Stimulated activated CD4-positive, alpha-beta T cell treated with anti-CD3 and anti-CD28 coated beads, Interleukin-2, amount 100 ng/mL, for 4 hours (primary cell): ENCODE data around the gene IFNA21.
"Not testable (repeated sequence)": the region's sequence is repeated elsewhere in the genome, so short reads cannot be mapped to it uniquely, and the experiment has no call there.

Source experiments
- DNase-seq: peaks from one replicate; pipeline ENCODE4 v3.0.0-alpha.2; 2020; ENCODE audit warnings: low read depth

Gene IFNA21

DNA sequence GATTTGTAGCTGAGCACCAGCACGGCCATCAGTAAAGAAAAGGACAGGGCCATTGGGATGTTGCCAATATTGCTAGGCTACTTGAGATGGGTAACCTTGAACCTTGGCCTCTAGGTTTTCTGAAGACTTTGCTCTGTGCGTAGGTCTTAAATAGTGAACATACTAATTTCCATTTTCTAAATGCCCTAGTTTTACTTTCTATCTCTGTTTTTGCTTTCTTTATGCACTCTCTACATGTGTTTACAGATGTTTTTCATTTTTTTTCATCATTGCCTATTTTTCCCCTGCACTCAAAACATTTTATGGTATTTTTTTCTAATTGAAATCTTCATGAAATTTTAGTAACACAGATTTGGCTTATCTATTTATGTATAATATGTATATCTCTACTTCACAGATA is at the start of gene IFNA21:
IFNA21 (minus strand) TSS at position 101 of the 400 bp plus-strand sequence; CDS start at position 53, 48 bp downstream.
- not testable (repeated sequence) for DNase-seq

DNA sequence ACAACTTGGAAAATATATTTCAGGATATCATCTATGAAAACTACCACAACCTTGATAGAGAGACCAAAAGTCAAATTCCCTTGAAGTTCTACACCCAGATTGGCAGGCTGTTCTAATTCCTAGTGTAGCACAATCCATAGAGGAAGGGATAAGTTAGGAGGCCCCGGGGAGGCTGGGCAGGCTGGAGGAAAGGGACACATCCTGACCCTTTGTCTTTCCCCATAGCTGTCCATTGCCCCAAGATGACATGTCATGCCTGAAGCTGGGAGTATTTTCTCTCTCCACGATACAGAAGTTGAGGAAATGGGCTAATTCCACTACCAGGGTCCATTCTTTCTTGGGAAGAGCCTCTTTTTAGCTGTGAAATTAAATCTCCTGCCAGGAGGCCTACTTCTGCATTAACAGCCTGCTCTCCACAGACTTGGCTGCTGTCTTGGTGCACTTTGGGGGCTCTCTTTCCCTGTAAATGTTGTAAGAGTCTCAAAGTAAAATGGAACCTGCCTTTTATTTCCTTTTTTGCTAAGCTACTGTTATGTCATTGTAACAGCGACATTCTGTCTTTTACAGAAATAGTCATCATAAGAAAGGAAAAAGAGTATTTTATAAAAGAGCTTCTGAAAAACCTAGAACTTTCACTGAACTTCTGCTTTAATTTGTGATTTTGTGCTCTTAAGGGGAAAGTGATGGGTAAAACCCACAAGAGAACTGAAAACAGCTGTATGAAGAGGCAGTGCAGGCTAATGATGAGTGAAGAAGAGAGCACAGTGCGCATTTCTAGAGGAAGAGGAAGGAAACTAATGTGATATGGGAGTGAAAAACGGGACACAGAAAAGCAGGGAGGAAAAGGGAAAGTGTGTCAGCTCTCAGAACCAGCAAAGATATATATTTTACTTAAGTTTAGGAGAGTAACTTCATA is 47.2 kb upstream of the IFNA21 start:
- not testable (repeated sequence) for DNase-seq

DNA sequence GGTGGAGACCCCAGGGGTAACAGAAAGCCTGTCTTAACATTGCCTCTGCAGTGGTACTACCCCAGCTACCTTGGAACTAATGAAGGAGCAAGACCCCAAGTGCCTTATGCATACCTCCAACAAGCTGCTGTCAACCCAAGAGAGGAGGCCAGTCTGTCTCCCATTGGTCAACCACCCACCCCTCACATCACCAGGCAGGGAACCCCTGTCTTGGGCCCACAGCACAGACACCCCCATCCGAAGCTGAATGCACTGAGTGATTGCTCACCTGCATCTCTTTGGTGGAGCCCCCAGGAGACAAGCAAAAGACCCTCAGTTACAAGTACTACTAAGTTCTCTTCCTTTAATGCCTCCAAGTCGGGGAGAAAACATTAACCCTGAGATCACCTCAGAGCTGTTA is 45.7 kb upstream of the IFNA21 start:
- not testable (repeated sequence) for DNase-seq

DNA sequence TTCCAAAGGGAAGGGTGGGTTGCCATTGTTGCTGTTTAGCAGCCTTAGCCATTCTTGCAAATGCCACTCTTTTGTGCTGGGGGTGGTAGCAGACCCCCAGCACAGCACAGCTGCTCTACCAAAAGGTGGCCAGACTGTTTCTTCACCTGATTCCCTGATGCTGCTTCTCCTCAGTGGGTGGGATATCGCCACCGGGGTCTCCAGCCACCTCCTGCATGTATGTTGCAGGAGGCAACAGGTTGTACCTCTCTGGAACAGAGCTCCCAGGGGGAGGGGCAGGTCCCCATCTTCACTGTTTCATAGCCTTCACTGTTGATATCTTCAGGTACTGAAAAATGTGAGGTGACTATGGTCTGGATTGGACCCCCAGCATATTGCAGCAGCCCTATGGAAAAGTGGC is 44.3 kb upstream of the IFNA21 start:
- not testable (repeated sequence) for DNase-seq

DNA sequence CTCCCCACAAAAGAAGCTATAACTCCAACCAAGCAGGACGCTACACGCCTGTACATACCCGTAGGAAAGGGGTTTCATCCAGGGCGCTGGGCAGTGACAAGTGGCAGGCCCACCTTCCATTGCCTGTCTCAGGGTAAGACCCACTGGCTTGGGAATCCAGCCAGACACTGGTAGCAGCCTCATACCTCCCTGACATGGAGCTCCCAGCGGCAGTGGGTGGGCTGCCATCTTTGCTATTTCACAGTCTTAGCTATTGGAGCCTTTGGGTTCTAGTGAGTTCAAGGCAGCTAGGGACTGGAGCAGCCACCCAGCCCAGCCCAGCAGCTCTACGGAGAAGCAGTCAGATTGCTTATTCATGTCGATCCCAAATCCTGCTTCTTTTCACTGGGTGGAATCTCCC is 43.9 kb upstream of the IFNA21 start:
- no peak for DNase-seq

DNA sequence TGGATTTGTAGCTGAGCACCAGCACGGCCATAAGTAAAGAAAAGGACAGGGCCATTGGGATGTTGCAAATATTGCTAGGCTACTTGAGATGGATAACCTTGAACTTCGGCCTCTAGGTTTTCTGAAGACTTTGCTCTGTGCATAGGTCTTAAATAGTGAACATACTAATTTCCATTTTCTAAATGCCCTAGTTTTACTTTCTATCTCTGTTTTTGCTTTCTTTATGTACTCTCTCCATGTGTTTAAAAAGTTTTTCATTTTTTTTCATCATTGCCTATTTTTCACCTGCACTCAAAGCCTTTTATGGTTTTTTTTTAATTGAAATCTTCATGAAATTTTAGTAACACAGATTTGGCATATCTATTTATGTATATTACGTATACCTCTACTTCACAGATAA is 40.6 kb upstream of the IFNA21 start, which contains the start of gene IFNA10:
IFNA10 (minus strand) TSS at position 101 of the 400 bp plus-strand sequence; CDS start at position 55, 46 bp downstream.
- DNase-seq: not testable (repeated sequence)

DNA sequence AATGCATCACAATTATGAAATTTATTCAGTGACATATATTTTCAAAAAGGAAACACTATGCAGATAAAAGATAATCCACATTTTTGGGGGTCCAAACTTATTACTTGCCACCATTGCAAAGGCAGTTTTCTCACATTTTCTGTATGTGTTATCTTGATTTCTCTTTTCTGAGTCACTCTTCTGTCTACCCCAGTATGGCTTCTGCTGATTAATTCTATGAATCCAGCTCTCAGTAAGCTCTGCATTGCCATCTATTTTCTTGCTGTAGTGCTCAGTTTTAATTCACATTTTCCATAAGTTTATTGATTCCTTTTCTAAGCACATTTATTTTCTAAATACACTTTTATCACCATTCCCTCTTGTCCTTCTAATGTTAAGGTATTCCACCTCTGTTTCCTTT is 38.7 kb upstream of the IFNA21 start:
- DNase-seq: no peak

DNA sequence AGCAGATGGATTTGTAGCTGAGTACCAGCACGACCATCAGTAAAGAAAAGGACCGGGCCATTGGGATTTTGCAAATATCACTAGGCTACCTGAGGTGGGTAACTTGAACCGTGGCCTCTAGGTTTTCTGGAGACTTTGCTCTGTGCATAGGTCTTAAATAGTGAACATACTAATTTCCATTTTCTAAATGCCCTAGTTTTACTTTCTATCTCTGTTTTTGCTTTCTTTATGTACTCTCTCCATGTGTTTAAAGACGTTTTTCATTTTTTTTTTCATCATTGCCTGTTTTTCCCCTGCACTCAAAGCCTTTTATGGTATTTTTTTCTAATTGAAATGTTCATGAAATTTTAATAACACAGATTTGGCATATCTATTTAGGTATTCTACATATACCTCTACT is 35.6 kb upstream of the IFNA21 start, which contains the start of gene IFNA7:
IFNA7 (minus strand) TSS at position 101 of the 400 bp plus-strand sequence; CDS start at position 61, 40 bp downstream.
- DNase-seq: not testable (repeated sequence)

DNA sequence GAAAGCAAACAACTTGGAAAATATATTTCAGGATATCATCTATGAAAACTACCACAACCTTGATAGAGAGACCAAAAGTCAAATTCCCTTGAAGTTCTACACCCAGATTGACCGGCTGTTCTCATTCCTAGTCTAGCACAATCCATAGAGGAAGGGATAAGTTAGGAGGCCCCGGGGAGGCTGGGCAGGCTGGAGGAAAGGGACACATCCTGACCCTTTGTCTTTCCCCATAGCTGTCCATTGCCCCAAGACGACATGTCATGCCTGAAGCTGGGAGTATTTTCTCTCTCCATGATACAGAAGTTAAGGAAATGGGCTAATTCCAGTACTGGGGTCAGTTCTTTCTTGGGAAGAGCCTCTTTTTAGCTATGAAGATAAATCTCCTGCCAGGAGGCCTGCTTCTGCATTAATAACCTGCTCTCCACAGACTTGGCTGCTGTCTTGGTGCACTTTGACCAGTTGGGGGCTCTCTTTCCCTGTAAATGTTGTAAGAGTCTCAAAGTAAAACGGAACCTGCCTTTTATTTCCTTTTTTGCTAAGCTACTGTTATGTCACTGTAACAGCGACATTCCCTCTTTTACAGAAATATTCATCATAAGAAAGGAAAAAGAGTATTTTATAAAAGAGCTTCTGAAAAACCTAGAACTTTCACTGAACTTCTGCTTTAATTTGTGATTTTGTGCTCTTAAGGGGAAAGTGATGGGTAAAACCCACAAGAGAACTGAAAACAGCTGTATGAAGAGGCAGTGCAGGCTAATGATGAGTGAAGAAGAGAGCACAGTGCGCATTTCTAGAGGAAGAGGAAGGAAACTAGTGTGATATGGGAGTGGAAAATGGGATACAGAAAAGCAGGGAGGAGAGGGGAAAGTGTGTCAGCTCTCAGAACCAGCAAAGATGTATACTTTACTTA is 28.7 kb upstream of the IFNA21 start:
- not testable (repeated sequence) for DNase-seq

DNA sequence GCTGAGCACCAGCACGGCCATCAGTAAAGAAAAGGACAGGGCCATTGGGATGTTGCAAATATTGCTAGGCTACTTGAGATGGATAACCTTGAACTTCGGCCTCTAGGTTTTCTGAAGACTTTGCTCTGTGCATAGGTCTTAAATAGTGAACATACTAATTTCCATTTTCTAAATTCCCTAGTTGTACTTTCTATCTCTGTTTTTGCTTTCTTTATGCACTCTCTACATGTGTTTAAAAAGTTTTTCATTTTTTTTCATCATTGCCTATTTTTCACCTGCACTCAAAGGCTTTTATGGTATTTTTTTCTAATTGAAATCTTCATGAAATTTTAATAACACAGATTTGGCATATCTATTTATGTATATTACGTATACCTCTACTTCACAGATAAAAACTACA is 21.0 kb upstream of the IFNA21 start, which contains the start of gene IFNA4:
IFNA4 (minus strand) TSS at position 101 of the 400 bp plus-strand sequence; CDS start at position 45, 56 bp downstream.
- DNase-seq: not testable (repeated sequence)

DNA sequence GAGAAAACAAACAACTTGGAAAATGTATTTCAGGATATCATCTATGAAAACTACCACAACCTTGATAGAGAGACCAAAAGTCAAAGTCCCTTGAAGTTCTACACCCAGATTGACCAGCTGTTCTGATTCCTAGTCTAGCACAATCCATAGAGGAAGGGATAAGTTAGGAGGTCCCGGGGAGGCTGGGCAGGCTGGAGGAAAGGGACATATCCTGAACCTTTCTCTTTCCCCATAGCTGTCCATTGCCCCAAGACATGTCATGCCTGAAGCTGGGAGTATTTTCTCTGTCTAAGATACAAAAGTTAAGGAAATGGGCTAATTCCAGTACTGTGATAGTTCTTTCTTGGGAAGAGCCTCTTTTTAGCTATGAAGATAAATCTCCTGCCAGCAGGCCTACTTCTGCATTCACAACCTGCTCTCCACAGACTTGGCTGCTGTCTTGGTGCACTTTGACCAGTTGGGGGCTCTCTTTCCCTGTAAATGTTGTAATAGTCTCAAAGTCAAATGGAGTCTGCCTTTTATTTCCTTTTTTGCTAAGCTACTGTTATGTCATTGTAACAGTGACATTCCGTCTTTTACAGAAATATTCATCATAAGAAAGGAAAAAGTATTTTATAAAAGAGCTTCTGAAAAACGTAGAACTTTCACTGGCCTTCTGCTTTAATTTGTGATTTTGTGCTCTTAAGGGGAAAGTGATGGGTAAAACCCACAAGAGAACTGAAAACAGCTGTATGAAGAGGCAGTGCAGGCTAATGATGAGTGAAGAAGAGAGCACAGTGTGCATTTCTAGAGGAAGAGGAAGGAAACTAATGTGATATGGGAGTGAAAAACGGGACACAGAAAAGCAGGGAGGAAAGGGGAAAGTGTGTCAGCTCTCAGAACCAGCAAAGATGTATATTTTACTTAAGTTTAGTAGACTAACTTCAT is 16.6 kb upstream of the IFNA21 start:
- DNase-seq: not testable (repeated sequence)

DNA sequence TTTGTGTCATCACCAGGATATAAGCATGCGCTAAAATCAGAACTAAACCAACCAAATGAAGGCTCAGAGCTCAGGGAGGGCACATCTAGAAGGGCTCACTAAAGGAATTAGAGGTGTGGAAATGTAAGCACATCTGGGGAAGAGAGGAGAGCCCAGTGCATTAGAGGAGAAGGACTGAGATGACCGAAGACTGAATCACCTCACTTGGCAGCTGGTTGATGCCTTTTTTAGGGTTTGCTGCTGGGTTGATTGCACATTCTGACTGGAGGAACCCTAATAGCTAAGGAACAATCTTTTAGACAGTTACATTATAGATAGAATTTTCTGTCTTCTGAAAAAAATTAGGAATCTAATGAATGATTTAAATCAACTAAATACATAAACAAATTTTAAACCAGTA is 8.2 kb upstream of the IFNA21 start:
- DNase-seq: no peak

DNA sequence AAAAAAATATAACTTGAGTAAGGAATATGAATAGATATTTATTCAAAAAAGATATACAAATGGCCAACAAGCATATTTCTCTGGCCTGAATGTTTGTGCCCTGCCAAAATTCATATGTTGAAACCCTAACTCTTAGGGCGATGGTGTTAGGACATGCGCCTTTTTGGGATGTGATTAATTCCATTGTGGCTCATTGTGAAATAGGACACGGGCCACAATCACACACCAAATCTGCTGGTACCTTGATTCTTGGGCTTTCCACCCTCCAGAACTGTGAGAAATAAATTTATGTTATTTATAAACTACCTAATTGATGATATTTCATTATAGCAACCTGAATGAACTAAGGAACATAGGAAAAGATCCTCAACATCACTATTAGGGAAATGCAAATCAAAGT is 5.7 kb upstream of the IFNA21 start:
- no peak for DNase-seq

DNA sequence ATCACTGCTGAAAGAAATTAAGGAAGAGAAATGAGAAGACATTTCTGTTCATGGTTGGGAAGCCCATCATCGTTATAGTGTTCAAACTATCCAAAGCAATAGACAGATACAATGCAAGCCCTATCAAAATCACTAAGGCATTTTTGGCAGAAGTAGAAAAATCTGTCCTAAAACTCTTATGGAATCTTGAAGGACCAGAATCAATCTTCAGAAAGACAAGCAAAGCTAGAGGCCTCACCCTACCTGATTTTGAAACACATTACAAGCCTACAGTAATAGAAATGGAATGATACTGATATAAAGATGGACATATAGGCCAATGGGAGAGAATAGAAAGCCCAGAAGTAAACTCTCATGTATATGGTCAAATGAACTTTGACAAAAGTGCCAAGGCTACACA is 4.9 kb upstream of the IFNA21 start:
- DNase-seq: no peak

DNA sequence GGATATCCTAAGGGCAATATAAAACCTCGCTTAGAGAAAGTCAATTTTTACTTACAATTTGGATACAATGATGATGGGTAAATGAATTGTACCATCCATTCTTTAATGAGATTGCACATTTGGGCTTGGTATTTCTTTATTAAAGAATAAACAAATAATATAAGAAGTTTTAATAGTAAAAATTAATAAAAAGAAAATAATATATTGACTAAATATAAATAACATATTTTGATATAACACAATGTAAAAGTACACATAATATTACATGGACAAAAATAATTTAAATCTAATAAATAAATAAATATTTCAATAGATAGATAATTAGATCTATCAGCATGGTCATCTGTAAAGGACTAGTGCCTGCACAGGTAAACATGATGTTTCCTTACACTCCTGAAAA is 944 bp downstream of the IFNA21 start:
- no peak for DNase-seq

DNA sequence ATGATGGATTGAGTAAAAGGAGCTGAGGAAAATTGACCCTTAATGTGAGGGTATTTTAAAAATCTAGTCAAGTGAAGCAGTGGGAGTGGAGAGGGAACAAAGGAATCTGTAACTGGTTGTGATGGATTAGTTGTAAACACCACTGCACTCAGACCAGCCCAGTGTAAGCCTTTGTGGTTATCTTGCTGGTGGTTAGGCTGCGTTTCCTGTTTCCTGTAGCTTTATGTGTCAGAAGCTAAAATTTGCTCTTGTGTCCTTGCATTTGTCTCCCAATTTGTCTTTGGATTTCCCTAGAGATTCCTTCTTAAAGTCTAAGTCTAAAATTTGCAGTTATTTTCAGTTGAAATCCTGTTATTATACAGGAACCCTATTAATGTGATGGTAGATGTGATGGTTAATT is 6.3 kb downstream of the IFNA21 start:
- DNase-seq: no peak

DNA sequence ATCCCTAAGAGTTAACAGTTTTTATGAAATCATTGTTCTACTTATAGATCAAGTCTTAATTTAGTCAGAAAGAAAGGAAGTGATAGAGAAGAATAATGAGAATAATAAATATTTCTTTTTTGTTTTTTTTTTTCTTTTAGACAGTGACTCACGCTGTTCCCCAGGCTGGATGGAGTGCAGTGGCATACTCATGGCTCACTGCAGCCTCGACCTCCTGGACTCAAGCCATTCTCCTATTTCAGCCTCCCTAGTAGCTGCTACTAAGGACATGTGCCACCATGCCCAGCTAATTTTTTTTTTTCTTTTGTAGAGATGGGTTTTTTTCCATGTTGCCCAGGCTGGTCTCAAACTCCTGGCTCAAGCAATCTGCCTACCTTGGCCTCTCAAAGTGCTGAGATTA is 11.0 kb downstream of the IFNA21 start:
- DNase-seq: no peak

DNA sequence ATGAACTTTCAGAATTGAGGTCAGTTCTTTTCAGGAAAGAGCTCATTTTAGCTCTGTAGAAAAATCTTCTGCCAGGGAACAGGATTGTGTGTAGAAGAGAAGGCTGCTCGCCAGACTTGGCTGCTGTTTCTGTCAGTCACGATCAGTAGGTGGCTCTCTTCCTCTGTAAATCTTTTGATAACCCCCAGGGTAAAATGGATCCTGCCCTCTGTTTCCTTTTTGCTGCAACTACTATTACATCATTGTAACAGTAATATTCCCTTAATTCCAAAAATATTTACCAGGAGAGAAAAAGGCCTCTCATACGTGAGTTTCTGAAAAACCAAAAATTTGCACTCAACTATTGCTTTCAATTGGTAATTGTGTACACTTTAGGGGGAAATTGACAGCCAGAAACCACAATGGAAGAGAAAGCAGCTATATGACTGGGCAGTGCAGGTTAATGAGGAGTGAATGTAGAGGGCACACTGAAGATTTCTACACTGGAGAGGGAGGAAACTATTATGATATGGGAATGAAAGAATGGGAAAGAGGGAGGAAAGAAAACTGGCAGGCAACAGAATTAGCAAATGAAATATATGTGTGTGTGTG is 12.3 kb downstream of the IFNA21 start:
- no peak for DNase-seq

DNA sequence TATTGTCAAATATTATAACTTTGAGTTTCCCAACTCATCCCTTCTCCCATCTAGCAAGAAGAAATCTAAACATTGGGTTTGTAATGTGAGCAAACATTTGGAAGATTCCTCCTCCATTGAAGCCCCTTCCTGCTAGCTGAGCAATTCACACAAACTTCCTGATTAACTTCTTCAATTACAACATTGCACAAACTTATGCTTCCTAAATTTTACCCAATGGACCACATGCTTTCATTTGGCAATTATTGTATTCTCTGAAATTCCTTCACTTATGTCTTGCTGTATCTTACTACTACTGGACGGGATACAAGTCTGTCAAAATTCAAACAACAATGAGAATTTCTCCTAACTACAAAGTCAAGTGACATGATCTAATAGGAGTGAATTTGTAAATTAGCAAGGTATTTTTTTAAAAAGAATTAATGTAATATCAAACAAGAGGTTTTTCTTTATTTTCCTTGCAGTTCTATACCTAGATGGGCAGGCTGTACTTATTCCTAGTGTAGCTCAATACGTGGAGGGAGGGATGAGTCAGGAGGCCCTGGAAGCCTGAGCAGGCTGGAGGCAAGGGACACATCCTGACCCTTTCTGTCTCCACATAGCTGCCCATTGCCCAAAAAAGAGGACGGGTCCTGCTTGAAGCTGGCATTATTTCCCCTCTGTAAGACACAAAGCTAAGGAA is 13.0 kb downstream of the IFNA21 start:
- DNase-seq: no peak

DNA sequence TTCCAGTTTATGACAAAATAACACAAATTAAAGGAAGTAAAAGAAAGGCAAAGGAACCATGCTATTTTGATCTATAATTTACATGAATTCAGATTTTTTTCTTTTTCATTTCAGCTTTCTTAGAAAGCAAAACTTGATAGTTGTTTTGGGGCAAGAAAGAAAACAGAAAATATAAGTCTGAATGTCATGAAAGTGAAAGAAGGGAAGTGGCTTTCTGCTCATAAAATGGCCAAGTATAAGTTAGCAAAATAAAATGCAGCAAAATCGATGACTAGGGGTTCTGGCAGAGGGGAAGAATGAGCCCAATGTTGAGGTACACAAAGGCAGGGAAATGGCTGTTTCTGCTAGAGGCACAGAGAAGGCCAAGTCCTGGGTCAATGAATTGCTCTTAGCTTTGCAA is 21.9 kb downstream of the IFNA21 start:
- no peak for DNase-seq
